Measurements from ENCODE around the gene POC1B. TPM values are rescaled to one million over a fixed set of nuclear protein-coding genes. Genes with fewer than 3 reads are reported as not detected.
A peak's percentile ranks its signal among the peaks of the same experiment; 100 is the strongest.

Gene POC1B
- total and polyA plus RNA-seq, 11 donors = 3.3 to 12.4 (median 8.5) TPM

DNA sequence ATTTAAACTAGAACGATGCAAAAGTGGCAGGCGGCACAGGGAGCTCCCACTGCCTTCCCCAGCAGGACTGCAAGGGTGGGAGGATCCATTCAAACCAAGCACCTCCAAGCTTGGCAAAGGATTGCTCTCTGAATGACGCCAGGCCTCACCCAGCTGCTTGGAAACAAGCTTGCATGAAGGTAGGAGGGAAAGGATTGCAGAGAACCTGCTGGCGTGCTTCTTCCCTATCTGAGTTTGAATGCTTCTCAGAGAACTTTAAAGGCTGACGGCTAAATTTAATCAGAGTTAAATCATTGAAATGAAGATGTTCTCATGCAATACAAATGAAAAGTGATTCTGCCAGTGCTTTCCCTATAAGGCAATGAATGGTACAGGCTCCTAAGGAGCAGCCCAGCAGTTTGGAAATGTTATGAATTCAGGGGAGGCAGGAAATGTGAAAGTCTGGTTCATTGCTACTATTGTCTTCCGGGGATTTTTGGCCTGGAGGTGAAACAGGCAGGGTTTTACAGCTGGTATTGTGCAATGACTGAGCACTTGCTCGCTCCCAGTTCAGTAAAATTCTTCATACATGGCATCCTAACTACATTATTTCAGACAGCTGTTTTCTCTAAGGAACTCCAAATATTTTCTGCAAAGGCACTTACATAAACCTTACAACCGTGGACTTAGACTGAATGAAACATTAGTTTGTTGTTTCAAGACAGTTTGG is 141.6 kb downstream of the POC1B start:
- DNase-seq (peak in 4 of 5 donors; percentile 42 to 73 (median 56)), ATAC-seq (peak; percentile 70 to 87 (median 80))
- intact Hi-C loops (cut with DNase I) = loop anchor here in 2 of 10 donors (5.0 to 10.0 kb wide), 2 partner anchors 68 to 71 kb away; no protein-coding TSS in a partner anchor
- H3K4me3 ChIP-seq = peak overlapping the region in 3 of 12 donors; percentile 7 to 20 (median 11)
- no peaks in the 10 kb centered on the region for H3K36me3 ChIP-seq
- TF ChIP-seq POLR2A (IDR thresholded peaks at IDR 0.05) = no peak
- TF ChIP-seq, protein P1, sequence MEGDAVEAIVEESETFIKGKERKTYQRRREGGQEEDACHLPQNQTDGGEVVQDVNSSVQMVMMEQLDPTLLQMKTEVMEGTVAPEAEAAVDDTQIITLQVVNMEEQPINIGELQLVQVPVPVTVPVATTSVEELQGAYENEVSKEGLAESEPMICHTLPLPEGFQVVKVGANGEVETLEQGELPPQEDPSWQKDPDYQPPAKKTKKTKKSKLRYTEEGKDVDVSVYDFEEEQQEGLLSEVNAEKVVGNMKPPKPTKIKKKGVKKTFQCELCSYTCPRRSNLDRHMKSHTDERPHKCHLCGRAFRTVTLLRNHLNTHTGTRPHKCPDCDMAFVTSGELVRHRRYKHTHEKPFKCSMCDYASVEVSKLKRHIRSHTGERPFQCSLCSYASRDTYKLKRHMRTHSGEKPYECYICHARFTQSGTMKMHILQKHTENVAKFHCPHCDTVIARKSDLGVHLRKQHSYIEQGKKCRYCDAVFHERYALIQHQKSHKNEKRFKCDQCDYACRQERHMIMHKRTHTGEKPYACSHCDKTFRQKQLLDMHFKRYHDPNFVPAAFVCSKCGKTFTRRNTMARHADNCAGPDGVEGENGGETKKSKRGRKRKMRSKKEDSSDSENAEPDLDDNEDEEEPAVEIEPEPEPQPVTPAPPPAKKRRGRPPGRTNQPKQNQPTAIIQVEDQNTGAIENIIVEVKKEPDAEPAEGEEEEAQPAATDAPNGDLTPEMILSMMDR (IDR thresholded peaks at IDR 0.05) = no peak
- 22 to 38% (median 25%) methylated on average over 8 of the region's 8 CpGs for WGBS, 4 donors
- peak overlapping the region; percentile 45 to 77 (median 68) for H3K27ac ChIP-seq
- peaks cover 0 to 54% (median 35%) of the 10 kb centered on the region in 12 donors for H3K4me1 ChIP-seq
- no peaks in the 10 kb centered on the region for H3K9me3 ChIP-seq
- H3K27me3 ChIP-seq = no peaks in the 10 kb centered on the region

DNA sequence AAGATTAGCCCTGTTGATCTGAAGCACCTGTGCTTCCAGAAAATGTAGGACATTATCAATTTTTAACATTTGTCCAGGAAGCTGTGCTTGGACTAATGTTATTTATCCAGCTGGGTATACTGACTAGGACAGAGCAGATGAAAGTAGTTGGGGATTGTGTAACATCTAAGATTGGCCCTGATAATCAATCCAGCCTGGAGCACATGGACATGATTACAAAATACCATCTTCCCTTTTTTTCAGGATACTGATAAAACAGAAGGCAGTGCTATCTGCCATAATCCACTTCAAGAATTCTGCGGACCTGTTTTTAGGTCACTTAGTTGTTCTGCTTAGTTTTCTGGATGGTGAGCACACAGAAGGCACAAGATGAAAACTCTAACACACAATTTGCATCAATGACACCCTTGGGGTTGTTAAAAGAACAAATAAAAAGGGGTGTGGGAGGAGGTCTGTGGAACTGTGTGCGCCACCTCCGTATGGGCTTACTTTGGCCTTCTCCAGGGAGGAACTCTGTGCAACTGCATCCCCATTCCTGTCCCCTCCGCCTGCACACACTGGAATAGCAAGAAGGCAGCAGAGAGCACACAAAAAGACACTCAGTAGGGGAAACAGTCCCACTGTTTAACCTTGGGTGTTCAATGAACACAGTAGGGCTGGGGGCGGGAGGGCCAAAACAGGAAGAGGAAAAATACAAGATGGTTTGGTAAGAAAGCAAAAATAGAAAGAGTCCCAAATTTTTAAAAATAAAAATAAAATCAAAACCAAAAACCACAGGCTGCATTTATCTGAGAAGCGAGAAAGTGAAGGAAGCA is 142.4 kb downstream of the POC1B start:
- WGBS, 4 donors = 71 to 82% (median 81%) methylated on average over 6 of the region's 6 CpGs
- Histone ChIP-seq H3K4me1 (peaks cover 0 to 57% (median 39%) of the 10 kb centered on the region in 12 donors), H3K36me3 (no peaks in the 10 kb centered on the region), H3K27ac (peak overlapping the region; percentile 5 to 77 (median 68)), H3K9me3 (no peaks in the 10 kb centered on the region), H3K4me3 (peak overlapping the region in 3 of 12 donors; percentile 7 to 20 (median 11)), H3K27me3 (no peaks in the 10 kb centered on the region)
- ATAC-seq (peak; percentile 27 to 57 (median 42)), DNase-seq (no peak)
- TF ChIP-seq, protein P1 (IDR thresholded peaks at IDR 0.05) = no peak
- TF ChIP-seq POLR2A (IDR thresholded peaks at IDR 0.05) = no peak
- intact Hi-C loops (cut with DNase I) = loop anchor here in 2 of 10 donors (5.0 to 10.0 kb wide), 2 partner anchors 69 to 71 kb away; no protein-coding TSS in a partner anchor

DNA sequence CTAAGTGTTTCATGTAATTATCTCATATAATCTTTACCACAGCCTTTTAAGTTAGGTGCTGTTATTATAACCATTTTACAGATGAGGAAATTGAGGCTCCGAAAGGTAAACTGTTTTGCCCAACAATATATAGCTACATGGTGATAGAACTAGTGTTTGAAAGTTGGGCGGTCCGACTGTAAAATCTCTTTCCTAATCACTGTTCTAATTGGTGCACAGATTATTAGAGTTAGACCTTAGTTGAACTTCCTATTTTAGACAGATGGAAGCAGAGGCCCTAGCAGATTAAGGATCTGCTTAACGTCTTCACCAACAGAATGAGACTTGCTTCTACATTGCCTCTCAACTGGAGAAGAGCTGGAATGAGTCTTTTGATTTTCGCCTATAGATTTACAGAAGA is 143.5 kb downstream of the POC1B start:
- TF ChIP-seq, protein P1 (IDR thresholded peaks at IDR 0.05) = no peak
- TF ChIP-seq POLR2A (IDR thresholded peaks at IDR 0.05) = no peak
- DNase-seq = no peak
- peaks cover 0 to 57% (median 39%) of the 10 kb centered on the region in 12 donors for H3K4me1 ChIP-seq
- intact Hi-C loops (cut with DNase I) = loop anchor here in 2 of 10 donors (5.0 to 10.0 kb wide), 2 partner anchors 70 to 72 kb away; no protein-coding TSS in a partner anchor
- no peaks in the 10 kb centered on the region for H3K9me3 ChIP-seq
- no peak overlapping the region for H3K4me3 ChIP-seq
- ATAC-seq = no peak
- H3K27me3 ChIP-seq = no peaks in the 10 kb centered on the region
- WGBS, 4 donors = 69 to 83% (median 75%) methylated on average over 5 of the region's 5 CpGs
- peak overlapping the region in 5 of 12 donors; percentile 27 to 75 (median 70) for H3K27ac ChIP-seq
- H3K36me3 ChIP-seq = no peaks in the 10 kb centered on the region
